ENCODE measurements around the gene ZNF226. TPM values are rescaled to one million over a fixed set of nuclear protein-coding genes. Genes with fewer than 3 reads are reported as not detected.

The ZNF226 gene
- total and polyA plus RNA-seq, 2 experiments from 2014 or later: 21.1 to 35.3 TPM

DNA sequence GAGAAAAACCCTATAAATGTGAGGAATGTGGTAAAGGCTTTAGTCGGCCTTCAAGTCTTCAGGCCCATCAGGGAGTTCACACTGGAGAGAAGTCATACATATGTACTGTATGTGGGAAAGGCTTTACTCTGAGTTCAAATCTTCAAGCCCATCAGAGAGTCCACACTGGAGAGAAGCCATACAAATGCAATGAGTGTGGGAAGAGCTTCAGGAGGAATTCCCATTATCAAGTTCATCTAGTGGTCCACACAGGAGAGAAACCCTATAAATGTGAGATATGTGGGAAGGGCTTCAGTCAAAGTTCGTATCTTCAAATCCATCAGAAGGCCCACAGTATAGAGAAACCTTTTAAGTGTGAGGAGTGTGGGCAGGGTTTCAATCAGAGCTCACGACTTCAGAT is 11.7 kb downstream of the ZNF226 start:
- no peak for TF ChIP-seq CTCF (IDR thresholded peaks at IDR 0.05; ENCODE audit: low read depth, low read length)
- Histone ChIP-seq H3K4me1 (ENCODE audit: low read depth) (no peaks in the 10 kb centered on the region), H3K4me3 (no peak overlapping the region), H3K27ac (no peak overlapping the region), H3K36me3 (peaks cover 54% of the 10 kb centered on the region), H3K9me3 (ENCODE audit: low read depth) (no peaks in the 10 kb centered on the region), H3K27me3 (no peaks in the 10 kb centered on the region)
- no peak for DNase-seq (ENCODE audit: low read depth in 1 of 2, low spot score in 1 of 2)

- no peak overlapping the region for H3K4me3 ChIP-seq
- H3K9me3 ChIP-seq (ENCODE audit: low read depth): no peaks in the 10 kb centered on the region
- no peak for TF ChIP-seq CTCF (IDR thresholded peaks at IDR 0.05; ENCODE audit: low read depth, low read length)
- no peaks in the 10 kb centered on the region for H3K4me1 ChIP-seq (ENCODE audit: low read depth)
- no peaks in the 10 kb centered on the region for H3K27me3 ChIP-seq
- peaks cover 12% of the 10 kb centered on the region for H3K36me3 ChIP-seq
- DNase-seq (ENCODE audit: low read depth in 1 of 2, low spot score in 1 of 2): no peak
- H3K27ac ChIP-seq: no peak overlapping the region
These were observed 16.1 kb downstream of the ZNF226 start for GRCh38 chr19:44180968-44181367.

- H3K4me1 ChIP-seq (ENCODE audit: low read depth): no peaks in the 10 kb centered on the region
- no peaks in the 10 kb centered on the region for H3K9me3 ChIP-seq (ENCODE audit: low read depth)
- H3K27ac ChIP-seq: no peak overlapping the region
- TF ChIP-seq CTCF (IDR thresholded peaks at IDR 0.05; ENCODE audit: low read depth, low read length): no peak
- H3K27me3 ChIP-seq: no peaks in the 10 kb centered on the region
- no peak overlapping the region for H3K4me3 ChIP-seq
- H3K36me3 ChIP-seq: peaks cover 2% of the 10 kb centered on the region
- no peak for DNase-seq (ENCODE audit: low read depth in 1 of 2, low spot score in 1 of 2)
These were observed 17.2 kb downstream of the ZNF226 start for GRCh38 chr19:44182145-44182544.

GRCh38 chr19:44190020-44190419 is 25.1 kb downstream of the ZNF226 start:
- Histone ChIP-seq H3K9me3 (ENCODE audit: low read depth) (no peaks in the 10 kb centered on the region), H3K27ac (no peak overlapping the region), H3K36me3 (no peaks in the 10 kb centered on the region), H3K4me1 (ENCODE audit: low read depth) (no peaks in the 10 kb centered on the region), H3K4me3 (no peak overlapping the region), H3K27me3 (no peaks in the 10 kb centered on the region)
- no peak for TF ChIP-seq CTCF (IDR thresholded peaks at IDR 0.05; ENCODE audit: low read depth, low read length)
- DNase-seq (ENCODE audit: low read depth in 1 of 2, low spot score in 1 of 2): no peak

DNA sequence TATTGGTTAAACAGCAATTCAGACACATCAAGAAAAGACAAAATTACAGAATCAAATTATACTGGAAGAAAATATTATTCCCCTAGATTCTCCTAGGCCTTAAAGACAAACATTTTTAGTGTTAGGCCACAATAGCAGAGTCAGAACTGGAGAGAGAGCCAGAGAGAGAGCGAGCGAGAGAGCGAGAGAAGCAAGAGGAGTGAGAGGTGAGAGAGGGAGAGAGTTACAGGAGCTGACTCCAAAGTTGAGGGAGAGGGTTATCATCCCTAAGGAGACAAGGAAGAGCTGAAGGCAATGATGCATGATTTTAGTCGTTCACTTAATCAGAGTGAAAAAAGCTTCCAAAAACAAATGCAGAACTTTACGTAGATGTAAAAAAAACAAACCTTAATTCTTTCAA is 27.2 kb downstream of the ZNF226 start:
- Histone ChIP-seq H3K27ac (no peak overlapping the region), H3K9me3 (ENCODE audit: low read depth) (no peaks in the 10 kb centered on the region), H3K4me1 (ENCODE audit: low read depth) (no peaks in the 10 kb centered on the region), H3K36me3 (no peaks in the 10 kb centered on the region), H3K27me3 (no peaks in the 10 kb centered on the region), H3K4me3 (no peak overlapping the region)
- DNase-seq (ENCODE audit: low read depth in 1 of 2, low spot score in 1 of 2): no peak
- no peak for TF ChIP-seq CTCF (IDR thresholded peaks at IDR 0.05; ENCODE audit: low read depth, low read length)

DNA sequence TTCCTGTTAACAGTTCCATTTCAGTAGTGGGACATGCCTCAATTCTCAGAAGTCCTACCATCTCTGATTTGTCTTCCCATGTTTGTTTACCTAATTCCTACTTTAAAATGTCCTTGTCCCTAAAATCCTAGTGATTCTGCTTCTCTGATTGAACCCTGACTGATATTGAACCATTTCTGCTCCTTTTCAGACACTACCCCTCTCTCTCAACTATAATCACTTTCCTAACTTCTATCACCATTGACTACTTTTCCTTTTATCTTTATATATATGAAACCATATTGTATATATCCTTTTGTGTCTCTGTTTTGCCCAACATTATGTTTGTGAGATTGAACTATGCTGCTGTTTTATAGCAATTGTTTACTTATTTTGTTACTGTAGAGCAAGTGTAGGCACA is 31.9 kb downstream of the ZNF226 start:
- no peaks in the 10 kb centered on the region for H3K4me1 ChIP-seq (ENCODE audit: low read depth)
- H3K4me3 ChIP-seq: no peak overlapping the region
- H3K36me3 ChIP-seq: no peaks in the 10 kb centered on the region
- DNase-seq (ENCODE audit: low read depth in 1 of 2, low spot score in 1 of 2): no peak
- no peak for TF ChIP-seq CTCF (IDR thresholded peaks at IDR 0.05; ENCODE audit: low read depth, low read length)
- H3K27me3 ChIP-seq: no peaks in the 10 kb centered on the region
- H3K27ac ChIP-seq: no peak overlapping the region
- H3K9me3 ChIP-seq (ENCODE audit: low read depth): no peaks in the 10 kb centered on the region

All from cardiac muscle cell (in vitro differentiated cells and primary cell).